ENCODE results near the gene CLEC2D.

DNA sequence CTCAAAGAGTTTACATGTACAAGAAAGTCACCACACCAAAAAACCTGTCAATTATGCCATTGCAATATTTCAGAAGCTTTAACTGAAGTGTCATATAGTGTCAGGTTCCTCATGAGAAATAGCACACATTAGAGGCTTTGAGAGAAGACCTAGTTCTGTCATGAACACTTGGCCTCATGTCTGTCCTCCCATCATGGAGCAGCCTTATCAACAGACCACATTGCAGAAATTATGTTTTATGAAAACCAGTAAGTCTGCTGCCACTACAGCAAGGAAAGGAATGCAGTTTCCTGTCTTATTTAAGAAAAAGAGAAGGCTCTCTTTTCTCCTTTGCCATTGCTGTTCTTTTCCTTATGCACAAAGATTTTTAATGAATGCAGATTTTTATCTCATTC lies 26.2 kb upstream of the CLEC2D start:
- TF ChIP-seq EZH2phosphoT487 (IDR thresholded peaks at IDR 0.05), result no peak
- TF ChIP-seq, protein P1, sequence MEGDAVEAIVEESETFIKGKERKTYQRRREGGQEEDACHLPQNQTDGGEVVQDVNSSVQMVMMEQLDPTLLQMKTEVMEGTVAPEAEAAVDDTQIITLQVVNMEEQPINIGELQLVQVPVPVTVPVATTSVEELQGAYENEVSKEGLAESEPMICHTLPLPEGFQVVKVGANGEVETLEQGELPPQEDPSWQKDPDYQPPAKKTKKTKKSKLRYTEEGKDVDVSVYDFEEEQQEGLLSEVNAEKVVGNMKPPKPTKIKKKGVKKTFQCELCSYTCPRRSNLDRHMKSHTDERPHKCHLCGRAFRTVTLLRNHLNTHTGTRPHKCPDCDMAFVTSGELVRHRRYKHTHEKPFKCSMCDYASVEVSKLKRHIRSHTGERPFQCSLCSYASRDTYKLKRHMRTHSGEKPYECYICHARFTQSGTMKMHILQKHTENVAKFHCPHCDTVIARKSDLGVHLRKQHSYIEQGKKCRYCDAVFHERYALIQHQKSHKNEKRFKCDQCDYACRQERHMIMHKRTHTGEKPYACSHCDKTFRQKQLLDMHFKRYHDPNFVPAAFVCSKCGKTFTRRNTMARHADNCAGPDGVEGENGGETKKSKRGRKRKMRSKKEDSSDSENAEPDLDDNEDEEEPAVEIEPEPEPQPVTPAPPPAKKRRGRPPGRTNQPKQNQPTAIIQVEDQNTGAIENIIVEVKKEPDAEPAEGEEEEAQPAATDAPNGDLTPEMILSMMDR (IDR thresholded peaks at IDR 0.05), result no peak

Data from neural progenitor cell (in vitro differentiated cells).